Measurements from ENCODE around the gene GMDS.

The GMDS gene

DNA sequence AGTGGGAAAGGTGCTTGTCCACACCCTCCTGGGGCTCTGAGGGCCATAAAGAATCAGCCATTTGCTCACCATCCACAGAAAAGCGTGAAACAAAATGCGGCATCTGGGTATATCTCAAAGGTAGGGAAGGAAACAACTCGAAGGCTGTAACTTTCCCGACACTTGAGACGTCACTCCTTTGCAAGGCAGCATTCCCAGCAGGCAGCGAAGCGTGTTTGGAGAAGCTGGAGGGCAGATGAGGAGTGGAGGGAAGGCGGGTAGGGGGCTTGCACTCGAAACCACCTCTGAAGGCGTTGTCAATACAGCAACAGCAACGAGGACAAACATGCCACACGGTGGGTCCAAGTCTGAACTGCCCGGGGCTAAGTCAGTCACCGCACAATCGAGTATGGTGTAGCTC, 537.3 kb downstream of the GMDS start (continued):
- TF ChIP-seq PATZ1 (CRISPR knock-in tag; IDR thresholded peaks at IDR 0.05; ENCODE audit: borderline replicate concordance) (no peak), BACH2 (CRISPR knock-in tag; IDR thresholded peaks at IDR 0.05; ENCODE audit: borderline replicate concordance) (no peak), TOX (CRISPR knock-in tag; IDR thresholded peaks at IDR 0.05; ENCODE audit: borderline replicate concordance) (no peak), ZFP3 (CRISPR knock-in tag; IDR thresholded peaks at IDR 0.05) (no peak), ISL1 (CRISPR knock-in tag; IDR thresholded peaks at IDR 0.05) (no peak), CREB5 (CRISPR knock-in tag; IDR thresholded peaks at IDR 0.05; ENCODE audit: low read depth) (no peak), RARB (CRISPR knock-in tag; IDR thresholded peaks at IDR 0.05) (no peak)

DNA sequence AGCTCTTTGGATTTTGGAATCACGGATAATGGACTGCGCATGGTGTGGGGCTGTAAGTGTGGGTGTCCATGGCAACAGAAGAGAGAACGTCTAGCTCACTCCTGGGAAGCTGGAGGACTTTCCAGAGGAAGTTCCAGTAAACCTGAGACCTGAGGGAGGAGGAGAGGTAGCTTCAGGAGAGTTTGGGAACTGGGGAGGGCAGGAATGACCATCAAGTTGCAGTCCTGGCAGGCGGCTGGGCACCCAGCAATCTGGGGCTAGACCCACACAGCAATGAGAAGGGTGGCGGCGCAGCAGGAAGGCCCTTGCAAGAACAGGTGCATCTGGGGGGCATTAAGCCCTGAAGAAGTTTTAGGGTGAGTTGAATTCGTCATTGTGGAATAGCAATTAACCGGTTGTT, 539.8 kb downstream of the GMDS start:
- no peak for ATAC-seq
- TF ChIP-seq ARNTL (CRISPR knock-in tag; IDR thresholded peaks at IDR 0.05; ENCODE audit: borderline replicate concordance, low read depth) (no peak), ZFP3 (CRISPR knock-in tag; IDR thresholded peaks at IDR 0.05) (no peak), TCF4 (CRISPR knock-in tag; IDR thresholded peaks at IDR 0.05; ENCODE audit: borderline replicate concordance) (no peak), PATZ1 (CRISPR knock-in tag; IDR thresholded peaks at IDR 0.05; ENCODE audit: borderline replicate concordance) (no peak), TOX (CRISPR knock-in tag; IDR thresholded peaks at IDR 0.05; ENCODE audit: borderline replicate concordance) (no peak), ZC3H10 (CRISPR knock-in tag; IDR thresholded peaks at IDR 0.05) (no peak), TSHZ2 (CRISPR knock-in tag; IDR thresholded peaks at IDR 0.05) (no peak), CSDC2 (CRISPR knock-in tag; IDR thresholded peaks at IDR 0.05) (no peak), GLIS3 (CRISPR knock-in tag; IDR thresholded peaks at IDR 0.05) (no peak), BACH2 (CRISPR knock-in tag; IDR thresholded peaks at IDR 0.05; ENCODE audit: borderline replicate concordance) (no peak)
- TF ChIP-seq, protein P1, sequence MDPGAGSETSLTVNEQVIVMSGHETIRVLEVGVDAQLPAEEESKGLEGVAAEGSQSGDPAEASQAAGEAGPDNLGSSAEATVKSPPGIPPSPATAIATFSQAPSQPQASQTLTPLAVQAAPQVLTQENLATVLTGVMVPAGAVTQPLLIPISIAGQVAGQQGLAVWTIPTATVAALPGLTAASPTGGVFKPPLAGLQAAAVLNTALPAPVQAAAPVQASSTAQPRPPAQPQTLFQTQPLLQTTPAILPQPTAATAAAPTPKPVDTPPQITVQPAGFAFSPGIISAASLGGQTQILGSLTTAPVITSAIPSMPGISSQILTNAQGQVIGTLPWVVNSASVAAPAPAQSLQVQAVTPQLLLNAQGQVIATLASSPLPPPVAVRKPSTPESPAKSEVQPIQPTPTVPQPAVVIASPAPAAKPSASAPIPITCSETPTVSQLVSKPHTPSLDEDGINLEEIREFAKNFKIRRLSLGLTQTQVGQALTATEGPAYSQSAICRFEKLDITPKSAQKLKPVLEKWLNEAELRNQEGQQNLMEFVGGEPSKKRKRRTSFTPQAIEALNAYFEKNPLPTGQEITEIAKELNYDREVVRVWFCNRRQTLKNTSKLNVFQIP (CRISPR knock-in tag; IDR thresholded peaks at IDR 0.05; ENCODE audit: borderline replicate concordance, low read depth), result no peak

DNA sequence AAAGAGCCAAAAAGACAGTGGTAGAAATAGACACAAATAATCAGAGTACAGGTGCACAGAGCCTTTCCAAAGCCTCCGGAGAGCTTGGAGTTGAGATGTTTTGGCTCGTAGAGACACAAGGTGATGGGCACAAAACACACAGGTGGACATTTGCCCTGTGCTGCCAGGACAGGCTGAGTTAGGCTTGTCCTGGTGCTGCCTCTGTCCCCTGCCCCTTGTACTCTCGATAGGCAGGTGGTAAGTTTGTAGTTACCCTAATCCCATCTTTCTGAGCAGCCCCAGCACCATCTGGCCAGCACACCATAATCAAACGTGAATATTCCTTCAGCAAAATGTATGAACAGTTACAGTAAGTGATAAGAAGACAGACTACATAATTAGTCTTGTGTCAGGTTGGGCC, 540.2 kb downstream of the GMDS start:
- TF ChIP-seq CREB5 (CRISPR knock-in tag; IDR thresholded peaks at IDR 0.05; ENCODE audit: low read depth) (no peak), OSR1 (CRISPR knock-in tag; IDR thresholded peaks at IDR 0.05) (no peak), RARB (CRISPR knock-in tag; IDR thresholded peaks at IDR 0.05) (no peak), TSHZ2 (CRISPR knock-in tag; IDR thresholded peaks at IDR 0.05) (no peak), ZNF565 (CRISPR knock-in tag; conservative IDR thresholded peaks at IDR 0.05; ENCODE audit: low read depth) (no peak), ZFP30 (CRISPR knock-in tag; IDR thresholded peaks at IDR 0.05) (no peak)
- no peak for ATAC-seq

All from SK-N-SH treated with all-trans-retinoic acid at 6 μM for 48 hours (cell line).